NCI-H2227 (cell line): ENCODE data around the gene KIAA0825.

Experiments used
- DNase-seq: peaks from one replicate; lab custom pipeline; 2025; ENCODE audit not compliant: unreplicated experiment; lab: John Stamatoyannopoulos, UW

KIAA0825 gene

GRCh38 chr5:94103514-94104245, 514.7 kb downstream of the KIAA0825 start:
- no peak for DNase-seq
